ENCODE results near the gene CRYBA1. TPM values are rescaled to one million over a fixed set of nuclear protein-coding genes. Genes with fewer than 3 reads are reported as not detected.

The CRYBA1 gene
- total and polyA plus RNA-seq, 2 of the 8 experiments (the other 6 are each of a cell fraction or from before 2014, with no cell fraction given) = not detected

- no peak overlapping the region for H3K4ac ChIP-seq (replicated peaks; ENCODE audit: insufficient read length, low read depth, low read length)
Measured at GRCh38 chr17:29214215-29215146, 32.2 kb upstream of the CRYBA1 start.

More at GRCh38 chr17:29214215-29215146, 32.2 kb upstream of the CRYBA1 start:
- FAIRE-seq = no peak
- Histone ChIP-seq H3K4me3 (ENCODE audit: extremely low read depth in 1 of 4, insufficient read depth in 2 of 4, low read depth in 3 of 4, low read length in 4 of 4) (no peak overlapping the region), H3K36me3 (ENCODE audit: control insufficient read depth in 2 of 4, insufficient read depth in 4 of 4, low read length in 3 of 4) (no peaks in the 10 kb centered on the region), H3K9me3 (ENCODE audit: insufficient read depth in 2 of 2, low read depth in 1 of 2, low read length in 1 of 2) (no peaks in the 10 kb centered on the region), H2BK15ac (ENCODE audit: low read length) (no peak overlapping the region), H4K5ac (ENCODE audit: insufficient read length, low read depth, low read length) (no peak overlapping the region), H3K23me2 (ENCODE audit: low read depth, low read length) (no peaks in the 10 kb centered on the region; the same call in 1 of the 2 replicates), H2BK120ac (replicated peaks; ENCODE audit: low read depth, low read length) (no peak overlapping the region), H2AK5ac (ENCODE audit: low read depth, low read length) (no peak overlapping the region), H3K27me3 (replicated peaks in 1 of 4; ENCODE audit: control insufficient read depth in 3 of 4, extremely low read depth in 1 of 4, insufficient read depth in 3 of 4, low read length in 3 of 4) (no peaks in the 10 kb centered on the region), H3K9ac (replicated peaks in 1 of 4; ENCODE audit: extremely low read depth in 1 of 4, low read depth in 3 of 4, low read length in 3 of 4) (no peak overlapping the region), H4K20me1 (replicated peaks in 1 of 2; ENCODE audit: control insufficient read depth in 1 of 2, insufficient read depth in 2 of 2, low read length in 2 of 2) (no peaks in the 10 kb centered on the region), H3K27ac (ENCODE audit: low read depth, low read length) (no peak overlapping the region), H3K23ac (ENCODE audit: insufficient read length) (no peak overlapping the region), H3K56ac (replicated peaks; ENCODE audit: insufficient read length, low read depth, low read length) (no peak overlapping the region), H4K8ac (ENCODE audit: extremely low read depth, insufficient read depth, low read length) (no peak overlapping the region), H2BK20ac (ENCODE audit: low read length) (no peak overlapping the region), H4K91ac (replicated peaks; ENCODE audit: insufficient read length, low read length) (no peak overlapping the region), H3K14ac (ENCODE audit: insufficient read length) (no peak overlapping the region), H3K4me1 (replicated peaks in 1 of 4; ENCODE audit: control insufficient read depth in 3 of 4, insufficient read depth in 4 of 4, low read length in 3 of 4) (peaks cover 0 to under 1% (median 0%) of the 10 kb centered on the region in 4 experiments; a peak in 1 of 7 replicates), H3K4me2 (ENCODE audit: insufficient read depth in 1 of 2, low read depth in 2 of 2, low read length in 2 of 2) (no peak overlapping the region), H2BK12ac (ENCODE audit: low read depth, low read length) (no peak overlapping the region), H3K79me1 (ENCODE audit: low read depth, low read length) (no peaks in the 10 kb centered on the region), H2AFZ (ENCODE audit: low read length) (no peak overlapping the region), H2BK5ac (ENCODE audit: low read depth, low read length) (no peak overlapping the region), H3K18ac (ENCODE audit: extremely low read depth, low read length) (no peak overlapping the region; the same call in 1 of the 2 replicates), H3K79me2 (ENCODE audit: control insufficient read depth in 1 of 2, insufficient read depth in 2 of 2, low read length in 2 of 2) (no peaks in the 10 kb centered on the region)
- ChIA-PET POLR2A (ENCODE audit: partially characterized antibody) (no interaction called here), CTCF (ENCODE audit: partially characterized antibody) (interaction anchor here (1.0 to 18.3 kb wide), 7 partner anchors 35 to 403 kb away, joined by 3 to 333 read pairs (median 8); partner anchors contain the start of gene MYO18A)
- DNase-seq (ENCODE audit: low read depth in 1 of 2, low spot score in 2 of 2) = no peak
- WGBS, 2 experiments (ENCODE audit: extremely low coverage in 1 of 2, insufficient coverage in 1 of 2, insufficient read length in 1 of 2, insufficient replicate concordance in 2 of 2, low coverage in 1 of 2, low lambda C conversion rate in 2 of 2, missing lambda C conversion rate in 1 of 2) = 87% methylated on average over 8 of the region's 8 CpGs; no CpG with 5 or more reads in 1 of the 2 experiments
- no peak for TF ChIP-seq SIX5 (IDR thresholded peaks at IDR 0.05; ENCODE audit: low read depth, low read length)
- no peak for TF ChIP-seq POU5F1 (IDR thresholded peaks at IDR 0.05; ENCODE audit: low read depth, low read length)
- TF ChIP-seq SP2 (IDR thresholded peaks at IDR 0.05; ENCODE audit: low read length) = no peak
- no peak for TF ChIP-seq RFX5 (IDR thresholded peaks at IDR 0.05; ENCODE audit: borderline replicate concordance, low read depth, low read length)
- TF ChIP-seq JUN (IDR thresholded peaks at IDR 0.05; ENCODE audit: low read depth, low read length) = no peak
- no peak for TF ChIP-seq MAX (IDR thresholded peaks at IDR 0.05)
